Testis (tissue), 3 donors: ENCODE measurements around the gene SMAD4. TPM values are rescaled to one million over a fixed set of nuclear protein-coding genes. Genes with fewer than 3 reads are reported as not detected.
"Not testable (repeated sequence)": the region's sequence is repeated elsewhere in the genome, so short reads cannot be mapped to it uniquely, and the experiment has no call there.

Experiments used
- DNase-seq: peaks from one replicate; pipeline ENCODE4 v3.0.0-alpha.2; 2019
- H3K27ac ChIP-seq, 2 donors: fragments of 200-600 bp; sonication (generic); one replicate each; pipeline ENCODE4 v1.5.1; 2019
- H3K27me3 ChIP-seq: fragments of 200-600 bp; sonication (generic); one replicate; pipeline ENCODE4 v1.5.1; 2019
- H3K36me3 ChIP-seq: fragments of 200-600 bp; sonication (generic); one replicate; pipeline ENCODE4 v1.5.1; 2017; ENCODE audit warnings: low read depth; ENCODE audit errors: missing control alignments
- H3K4me1 ChIP-seq: fragments of 200-600 bp; sonication (generic); one replicate; pipeline ENCODE4 v1.5.1; 2019
- H3K4me3 ChIP-seq, 2 donors: fragments of 200-600 bp; sonication (generic); one replicate each; pipeline ENCODE4 v1.5.1; 2017 to 2019
- H3K9me3 ChIP-seq: fragments of 200-600 bp; sonication (generic); one replicate; pipeline ENCODE4 v1.5.1; 2017
- CTCF ChIP-seq, 3 experiments: fragments of 450-650 bp in 2 of 3; fragments of 200-600 bp in 1 of 3; sonication (generic) in 1 of 3; IDR thresholded peaks; one replicate each; pipeline ENCODE4 v1.5.1; 2016 to 2019; ENCODE audit warnings: antibody characterized with exemption in 3 of 3, mild to moderate bottlenecking in 2 of 3, moderate library complexity in 1 of 3
- POLR2A ChIP-seq: fragments of 450-650 bp; IDR thresholded peaks from one replicate; pipeline ENCODE4 v1.6.1; 2017; ENCODE audit warnings: antibody characterized with exemption, mild to moderate bottlenecking, moderate library complexity
- WGBS, 2 donors: methylation state at CpG; one replicate each; pipeline ENCODE4 v1.1.5; 2018; 5-methylcytosine and 5-hydroxymethylcytosine counted together
- intact Hi-C: fragments of 100-400 bp; cut with DNase I; formaldehyde crosslinking; loops from one replicate; pipeline ENCODE4 v1.15.1; 2023; ENCODE audit warnings: low total_unique reads
- polyA plus RNA-seq: library from polyadenylated mRNA; stranded (reverse); fragments of 350-450 nt; fragmentation: Illumina TruSeq; extraction: RNeasy Lipid Tissue Mini Kit (QIAGEN cat#74804); gene quantifications from one replicate; pipeline ENCODE4 v1.2.3, GENCODE V29; 2014; ENCODE audit warnings: low read depth, low replicate concordance; ENCODE audit not compliant: insufficient read depth
- total RNA-seq, 2 donors: library from RNA; depleted of rRNA; stranded (reverse); fragments of >200 nt; gene quantifications; one replicate each; pipeline ENCODE4 v1.2.3, GENCODE V29; 2016

SMAD4 gene
- total and polyA plus RNA-seq, 3 donors from 2014 or later: 91.0 to 270 (median 198) TPM

DNA sequence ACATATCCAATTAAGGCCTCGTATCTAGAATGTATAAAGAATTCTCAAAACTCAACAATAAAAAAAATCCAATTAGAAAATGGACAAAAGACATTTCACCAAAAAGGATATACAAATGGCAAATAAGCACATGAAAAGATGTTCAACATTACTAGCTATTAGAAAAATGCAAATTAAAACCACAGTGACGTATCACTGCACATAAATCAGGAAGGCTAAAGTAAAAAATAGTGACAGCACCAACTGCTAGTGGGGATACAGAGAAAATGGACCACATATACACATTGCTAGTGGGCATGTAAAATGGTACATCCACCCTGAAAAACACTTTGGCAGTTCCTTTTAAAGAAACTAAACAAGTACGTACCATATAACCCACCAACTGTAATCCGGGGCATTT lies 59.7 kb downstream of the SMAD4 start:
- Histone ChIP-seq H3K27ac (no peak overlapping the region), H3K27me3 (no peaks in the 10 kb centered on the region), H3K9me3 (no peaks in the 10 kb centered on the region), H3K4me1 (no peaks in the 10 kb centered on the region), H3K36me3 (no peaks in the 10 kb centered on the region), H3K4me3 (no peak overlapping the region)
- no peak for DNase-seq
- TF ChIP-seq POLR2A: no peak
- no peak for TF ChIP-seq CTCF (IDR thresholded peaks at IDR 0.05)
- intact Hi-C loops: no loop called here
- WGBS, 2 donors: 86 to 91% methylated on average over 4 of the region's 4 CpGs

DNA sequence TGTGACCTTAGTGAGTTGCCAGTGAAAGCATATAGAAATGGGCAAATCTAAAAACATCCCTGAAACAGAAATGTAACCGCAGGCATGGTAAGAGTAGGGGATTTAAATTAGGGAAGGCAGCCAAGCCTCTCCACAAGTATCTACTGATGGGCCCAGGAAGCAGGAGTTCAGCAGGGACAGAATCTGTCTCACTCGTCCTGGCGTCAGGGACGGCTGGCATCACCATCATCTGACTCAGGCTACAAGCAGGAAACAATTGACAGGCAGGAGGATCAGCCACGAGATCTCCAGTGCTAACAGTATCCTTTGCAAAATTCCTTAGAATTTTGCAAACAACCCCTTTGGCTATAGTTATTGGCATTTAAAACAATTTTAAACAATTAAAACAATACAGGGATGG lies 61.3 kb downstream of the SMAD4 start:
- Histone ChIP-seq H3K9me3 (no peaks in the 10 kb centered on the region), H3K4me1 (no peaks in the 10 kb centered on the region), H3K36me3 (no peaks in the 10 kb centered on the region), H3K27me3 (no peaks in the 10 kb centered on the region), H3K4me3 (no peak overlapping the region), H3K27ac (no peak overlapping the region)
- no peak for TF ChIP-seq CTCF (IDR thresholded peaks at IDR 0.05)
- TF ChIP-seq POLR2A: no peak
- intact Hi-C loops: no loop called here
- DNase-seq: no peak
- 75 to 83% methylated on average over 5 of the region's 5 CpGs for WGBS, 2 donors

DNA sequence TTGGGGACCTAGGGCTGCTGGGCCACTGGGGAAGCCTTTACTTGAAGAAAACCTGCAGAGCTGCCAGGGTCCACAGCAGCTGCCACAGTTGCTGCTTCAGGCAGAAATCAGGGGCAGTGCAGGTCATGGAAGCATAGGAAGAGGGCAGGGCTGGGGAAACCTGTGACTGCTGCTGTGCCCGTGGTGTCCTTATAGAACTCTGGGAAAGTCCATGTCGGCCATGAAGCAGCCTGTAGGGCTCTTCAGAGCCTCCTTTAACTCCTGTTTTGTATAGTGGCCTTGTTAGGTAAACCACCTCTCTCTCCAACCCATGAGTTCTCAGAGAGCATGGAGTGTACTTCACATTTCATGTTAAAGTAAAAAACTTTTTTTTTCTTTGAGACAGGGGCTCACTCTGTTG lies 62.1 kb downstream of the SMAD4 start:
- no peaks in the 10 kb centered on the region for H3K4me1 ChIP-seq
- no peak overlapping the region for H3K27ac ChIP-seq
- WGBS, 2 donors: 54 to 65% methylated on average over 2 of the region's 2 CpGs
- TF ChIP-seq POLR2A (no peak), CTCF (IDR thresholded peaks at IDR 0.05) (no peak)
- DNase-seq: no peak
- intact Hi-C loops: no loop called here
- no peaks in the 10 kb centered on the region for H3K36me3 ChIP-seq
- no peaks in the 10 kb centered on the region for H3K27me3 ChIP-seq
- no peaks in the 10 kb centered on the region for H3K9me3 ChIP-seq
- no peak overlapping the region for H3K4me3 ChIP-seq

DNA sequence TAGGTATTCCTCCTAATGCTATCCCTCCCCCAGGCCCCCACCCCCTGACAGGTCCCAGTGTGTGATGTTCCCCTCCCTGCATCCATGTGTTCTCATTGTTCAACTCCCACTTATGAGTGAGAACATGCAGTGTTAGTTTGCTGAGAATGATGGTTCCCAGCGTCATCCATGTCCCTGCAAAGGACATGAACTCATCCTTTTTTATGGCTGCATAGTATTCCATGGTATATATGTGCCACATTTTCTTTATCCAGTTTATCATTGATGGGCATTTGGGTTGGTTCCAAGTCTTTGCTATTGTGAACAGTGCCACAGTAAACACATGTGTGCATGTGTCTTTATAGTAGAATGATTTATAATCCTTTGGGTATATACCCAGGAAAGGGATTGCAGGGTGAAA lies 63.0 kb downstream of the SMAD4 start:
- H3K27ac ChIP-seq, H3K4me1 ChIP-seq, H3K27me3 ChIP-seq, H3K36me3 ChIP-seq, intact Hi-C loops, H3K4me3 ChIP-seq, DNase-seq, H3K9me3 ChIP-seq: not testable (repeated sequence)
- 84 to 100% methylated on average over 1 of the region's 1 CpG for WGBS, 2 donors

DNA sequence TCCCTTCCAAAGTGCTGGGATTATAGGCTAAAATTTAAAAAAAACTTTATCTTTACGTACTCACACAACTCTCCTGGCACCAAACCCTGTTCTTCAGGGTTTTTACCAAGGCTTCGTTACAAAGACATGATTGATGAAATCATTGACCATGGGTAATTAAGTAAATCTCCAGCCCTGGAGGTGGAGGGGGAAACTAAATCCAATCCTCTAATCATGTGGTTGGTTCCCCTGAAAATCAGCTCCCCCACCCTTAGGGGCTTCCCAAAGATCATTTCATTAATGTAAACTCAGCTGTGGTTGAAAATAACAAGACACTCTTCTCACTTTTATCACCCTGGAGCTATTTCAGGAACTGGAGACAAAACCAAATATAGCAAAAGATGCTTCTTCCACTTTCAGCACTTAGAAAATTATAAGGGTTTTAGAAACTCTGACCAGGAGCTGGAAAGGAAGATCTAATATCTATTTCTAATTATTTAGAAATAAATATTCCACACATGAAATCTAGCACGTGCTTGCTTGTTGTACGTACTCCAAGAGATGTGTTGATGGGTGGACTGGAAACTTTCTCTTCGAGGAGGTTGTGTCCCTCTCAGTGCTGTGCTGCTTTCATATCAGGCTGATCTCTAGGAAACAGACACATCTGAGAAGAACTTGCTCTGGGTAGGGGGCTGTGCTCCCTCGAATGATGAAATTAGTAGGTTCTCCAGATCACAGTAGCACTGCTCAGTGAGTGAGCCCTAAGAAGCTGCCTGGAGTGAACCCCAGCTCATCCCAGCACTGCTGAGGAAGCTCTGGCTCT lies 67.2 kb downstream of the SMAD4 start:
- WGBS, 2 donors: 64 to 68% methylated on average over 6 of the region's 6 CpGs
- TF ChIP-seq CTCF (IDR thresholded peaks at IDR 0.05) (no peak), POLR2A (no peak)
- H3K4me1 ChIP-seq: no peaks in the 10 kb centered on the region
- no peaks in the 10 kb centered on the region for H3K36me3 ChIP-seq
- DNase-seq: no peak
- H3K4me3 ChIP-seq: no peak overlapping the region
- intact Hi-C loops: no loop called here
- H3K27ac ChIP-seq: no peak overlapping the region
- no peaks in the 10 kb centered on the region for H3K9me3 ChIP-seq
- H3K27me3 ChIP-seq: no peaks in the 10 kb centered on the region
